ENCODE results near the gene INPP5A. TPM values are rescaled to one million over a fixed set of nuclear protein-coding genes. Genes with fewer than 3 reads are reported as not detected.
"Not testable (repeated sequence)": the region's sequence is repeated elsewhere in the genome, so short reads cannot be mapped to it uniquely, and the experiment has no call there.

Gene INPP5A
- total and polyA plus RNA-seq, 7 donors: 15.1 to 48.8 (median 40.9) TPM

- no peaks in the 10 kb centered on the region for H3K4me1 ChIP-seq
- no peak overlapping the region for H3K27ac ChIP-seq
- intact Hi-C loops (cut with DNase I): loop anchor here in 1 of 2 donors (5.0 kb wide), 1 partner anchor 136 kb away; no protein-coding TSS in a partner anchor
- WGBS, 3 donors: 42 to 62% (median 50%) methylated on average over 8 to 9 of the region's 9 CpGs
- no peaks in the 10 kb centered on the region for H3K9me3 ChIP-seq
- no peak overlapping the region for H3K4me3 ChIP-seq
- ATAC-seq (no peak), DNase-seq (no peak)
- H3K36me3 ChIP-seq (ENCODE audit: insufficient read depth in 1 of 2, low read depth in 1 of 2): no peaks in the 10 kb centered on the region
- H3K27me3 ChIP-seq (ENCODE audit: insufficient read depth in 3 of 3, low read length in 2 of 3): peaks cover 0 to 59% (median 12%) of the 10 kb centered on the region in 3 donors
- TF ChIP-seq, protein P1, sequence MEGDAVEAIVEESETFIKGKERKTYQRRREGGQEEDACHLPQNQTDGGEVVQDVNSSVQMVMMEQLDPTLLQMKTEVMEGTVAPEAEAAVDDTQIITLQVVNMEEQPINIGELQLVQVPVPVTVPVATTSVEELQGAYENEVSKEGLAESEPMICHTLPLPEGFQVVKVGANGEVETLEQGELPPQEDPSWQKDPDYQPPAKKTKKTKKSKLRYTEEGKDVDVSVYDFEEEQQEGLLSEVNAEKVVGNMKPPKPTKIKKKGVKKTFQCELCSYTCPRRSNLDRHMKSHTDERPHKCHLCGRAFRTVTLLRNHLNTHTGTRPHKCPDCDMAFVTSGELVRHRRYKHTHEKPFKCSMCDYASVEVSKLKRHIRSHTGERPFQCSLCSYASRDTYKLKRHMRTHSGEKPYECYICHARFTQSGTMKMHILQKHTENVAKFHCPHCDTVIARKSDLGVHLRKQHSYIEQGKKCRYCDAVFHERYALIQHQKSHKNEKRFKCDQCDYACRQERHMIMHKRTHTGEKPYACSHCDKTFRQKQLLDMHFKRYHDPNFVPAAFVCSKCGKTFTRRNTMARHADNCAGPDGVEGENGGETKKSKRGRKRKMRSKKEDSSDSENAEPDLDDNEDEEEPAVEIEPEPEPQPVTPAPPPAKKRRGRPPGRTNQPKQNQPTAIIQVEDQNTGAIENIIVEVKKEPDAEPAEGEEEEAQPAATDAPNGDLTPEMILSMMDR (IDR thresholded peaks at IDR 0.05): no peak
Observed at GRCh38 chr10:132793213-132793612, 255.6 kb downstream of the INPP5A start.

DNA sequence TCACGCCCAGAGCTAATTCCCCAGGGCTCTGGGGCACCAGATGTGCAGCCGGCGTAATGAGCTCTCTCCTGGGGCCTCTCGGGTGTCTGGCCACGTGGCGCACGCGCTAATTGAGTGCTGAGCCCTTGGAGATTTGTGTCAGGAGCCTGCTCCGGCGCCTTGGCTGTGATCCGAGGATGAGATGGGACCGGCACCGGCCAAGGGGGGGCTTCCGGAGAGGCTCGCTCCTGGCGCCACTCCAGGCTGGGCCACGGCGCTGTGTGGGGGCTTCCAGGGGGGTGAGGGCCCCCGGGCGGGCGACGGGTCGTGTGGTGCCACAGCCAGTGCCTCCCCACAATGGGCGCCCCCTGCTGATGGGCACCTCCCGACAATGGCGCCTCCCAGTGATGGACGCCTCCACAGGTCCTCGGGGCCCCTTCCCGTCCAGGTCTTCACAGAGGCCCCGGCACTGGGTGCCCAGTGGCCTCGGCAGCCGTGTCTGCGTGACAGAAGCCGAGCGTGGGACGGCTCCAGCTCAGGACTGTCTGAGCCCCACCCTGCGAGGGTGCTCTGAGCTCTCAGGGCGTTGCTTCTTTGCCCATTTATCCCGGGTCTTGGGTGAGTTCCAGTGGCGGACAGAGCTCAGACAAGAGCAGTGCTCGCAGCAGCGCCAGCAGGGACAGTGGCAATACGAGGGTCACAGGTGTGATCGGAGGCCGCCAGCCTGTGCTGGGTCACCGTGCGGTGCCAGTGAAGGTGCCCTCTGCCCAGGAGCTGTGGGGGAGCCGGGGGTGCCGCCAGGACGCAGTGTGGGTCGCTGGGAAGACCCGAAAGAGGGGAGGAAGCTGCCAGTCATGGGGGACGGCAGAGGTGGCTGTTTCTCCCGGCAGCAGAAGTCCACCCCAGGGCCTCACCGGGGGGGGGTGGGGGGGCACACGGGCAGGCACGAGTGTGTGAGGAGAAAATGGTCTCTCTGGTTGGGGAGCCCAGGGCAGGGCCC, 256.6 kb downstream of the INPP5A start:
- Histone ChIP-seq H3K9me3 (no peaks in the 10 kb centered on the region), H3K4me1 (no peaks in the 10 kb centered on the region), H3K27ac (no peak overlapping the region), H3K4me3 (no peak overlapping the region), H3K36me3 (ENCODE audit: insufficient read depth in 1 of 2, low read depth in 1 of 2) (no peaks in the 10 kb centered on the region), H3K27me3 (ENCODE audit: insufficient read depth in 3 of 3, low read length in 2 of 3) (peaks cover 0 to 50% (median 9%) of the 10 kb centered on the region in 3 donors)
- ATAC-seq (no peak), DNase-seq (no peak)
- TF ChIP-seq, protein P1 (IDR thresholded peaks at IDR 0.05): no peak
- 29 to 44% (median 39%) methylated on average over 48 to 57 of the region's 57 CpGs for WGBS, 3 donors
- intact Hi-C loops (cut with DNase I): loop anchor here in 1 of 2 donors (5.0 kb wide), 1 partner anchor 137 kb away; no protein-coding TSS in a partner anchor

GRCh38 chr10:132796846-132797245, 259.3 kb downstream of the INPP5A start:
- no peaks in the 10 kb centered on the region for H3K9me3 ChIP-seq
- intact Hi-C loops (cut with DNase I): no loop called here
- H3K27ac ChIP-seq: no peak overlapping the region
- TF ChIP-seq, protein P1 (IDR thresholded peaks at IDR 0.05): no peak
- no peak overlapping the region for H3K4me3 ChIP-seq
- no peaks in the 10 kb centered on the region for H3K36me3 ChIP-seq (ENCODE audit: insufficient read depth in 1 of 2, low read depth in 1 of 2)
- peaks cover 0 to 29% (median 9%) of the 10 kb centered on the region in 3 donors for H3K27me3 ChIP-seq (ENCODE audit: insufficient read depth in 3 of 3, low read length in 2 of 3)
- WGBS, 3 donors: 78 to 80% (median 79%) methylated on average over 21 of the region's 21 CpGs
- ATAC-seq (no peak), DNase-seq (peak in 1 of 2 donors; percentile 1)
- no peaks in the 10 kb centered on the region for H3K4me1 ChIP-seq

DNA sequence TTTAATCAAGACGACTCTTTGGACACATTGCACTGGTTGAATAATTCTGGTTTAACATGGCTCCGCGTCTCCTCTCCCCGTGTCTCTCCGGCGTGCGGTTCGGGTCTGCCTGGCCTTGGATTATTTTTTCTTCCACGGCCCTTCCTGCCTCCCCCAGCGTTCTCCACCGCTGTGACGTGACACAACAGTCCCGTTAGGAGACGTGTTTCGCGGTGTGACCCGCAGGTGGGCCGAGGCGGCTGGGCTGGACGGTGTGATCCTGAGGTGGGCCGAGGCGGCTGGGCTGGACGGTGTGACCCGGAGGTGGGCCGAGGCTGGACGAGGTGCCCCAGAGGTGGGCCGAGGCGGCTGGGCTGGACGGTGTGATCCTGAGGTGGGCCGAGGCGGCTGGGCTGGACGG, 260.4 kb downstream of the INPP5A start:
- H3K4me3 ChIP-seq; ATAC-seq; H3K27ac ChIP-seq; intact Hi-C loops (cut with DNase I); H3K36me3 ChIP-seq (ENCODE audit: insufficient read depth in 1 of 2, low read depth in 1 of 2); H3K4me1 ChIP-seq; H3K9me3 ChIP-seq: not testable (repeated sequence)
- peaks cover 0 to 25% (median 8%) of the 10 kb centered on the region in 3 donors for H3K27me3 ChIP-seq (ENCODE audit: insufficient read depth in 3 of 3, low read length in 2 of 3)
- 92 to 93% (median 92%) methylated on average over 21 to 31 of the region's 32 CpGs for WGBS, 3 donors
- DNase-seq: peak in 1 of 2 donors; percentile 3

DNA sequence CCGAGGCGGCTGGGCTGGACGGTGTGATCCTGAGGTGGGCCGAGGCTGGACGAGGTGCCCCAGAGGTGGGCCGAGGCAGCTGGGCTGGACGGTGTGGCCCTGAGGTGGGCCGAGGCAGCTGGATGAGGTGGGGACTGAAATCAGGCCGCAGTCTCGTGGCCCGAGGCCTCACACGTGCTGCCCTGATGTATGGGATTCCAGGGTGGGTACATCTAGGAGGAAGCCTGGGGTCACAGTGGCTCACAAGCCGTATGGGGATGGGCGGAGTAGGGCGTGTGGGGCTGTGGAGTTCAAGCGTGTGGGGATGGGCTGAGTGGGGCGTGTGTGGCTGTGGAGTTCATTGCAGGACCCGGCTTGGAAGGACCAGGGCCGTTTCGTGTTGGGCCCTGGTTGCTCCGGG, 260.8 kb downstream of the INPP5A start:
- H3K27me3 ChIP-seq (ENCODE audit: insufficient read depth in 3 of 3, low read length in 2 of 3): peaks cover 0 to 20% (median 8%) of the 10 kb centered on the region in 3 donors
- H3K4me1 ChIP-seq: no peaks in the 10 kb centered on the region
- intact Hi-C loops (cut with DNase I): no loop called here
- ATAC-seq (no peak), DNase-seq (peak in 1 of 2 donors; percentile 5)
- H3K27ac ChIP-seq: no peak overlapping the region
- H3K9me3 ChIP-seq: no peaks in the 10 kb centered on the region
- WGBS, 3 donors: 86 to 89% (median 88%) methylated on average over 21 of the region's 21 CpGs
- TF ChIP-seq, protein P1 (IDR thresholded peaks at IDR 0.05): no peak
- H3K4me3 ChIP-seq: no peak overlapping the region
- no peaks in the 10 kb centered on the region for H3K36me3 ChIP-seq (ENCODE audit: insufficient read depth in 1 of 2, low read depth in 1 of 2)
